ENCODE data around the gene EXOC6. TPM values are rescaled to one million over a fixed set of nuclear protein-coding genes. Genes with fewer than 3 reads are reported as not detected.

EXOC6 gene
- total and polyA plus RNA-seq, 10 of the 15 experiments (the other 5 are each of a cell fraction or from before 2014, with no cell fraction given), result 7.6 to 53.8 (median 13.3) TPM

DNA sequence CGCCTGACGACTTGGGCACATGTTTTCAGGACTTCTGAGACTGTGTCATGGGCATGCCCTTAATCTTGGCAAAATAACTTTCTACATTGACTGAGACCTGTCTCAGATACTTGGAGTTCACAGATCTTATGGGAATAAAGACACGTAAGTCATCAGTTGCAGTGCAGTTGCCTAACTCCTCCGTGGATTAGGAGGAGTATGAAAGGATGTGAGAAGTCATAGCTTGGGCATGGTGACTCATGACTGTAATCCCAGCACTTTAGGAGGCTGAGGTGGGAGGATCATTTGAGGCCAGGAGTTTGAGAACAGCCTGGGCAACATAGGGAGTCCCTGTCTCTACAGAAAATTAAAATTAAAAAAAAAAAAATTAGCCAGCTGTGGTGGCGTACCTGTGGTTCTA is 49.6 kb downstream of the EXOC6 start:
- BruUV-seq (replicated peaks), result no TSS peak
- no peak overlapping the region for H3K27ac ChIP-seq (ENCODE audit: control insufficient read depth, insufficient read depth)
- WGBS (ENCODE audit: insufficient coverage, insufficient replicate concordance, low lambda C conversion rate, missing lambda C conversion rate), result 94% methylated on average over 5 of the region's 5 CpGs

More for the DNA sequence above, 49.6 kb downstream of the EXOC6 start:
- ChIA-PET POLR2A (no interaction called here), CTCF (interaction anchor here (1.2 to 2.0 kb wide), 2 partner anchors 12 to 55 kb away, joined by 3 to 13 read pairs; no protein-coding TSS in a partner anchor), RAD21 (ENCODE audit: unreplicated experiment) (no interaction called here), SMC1A (ENCODE audit: uncharacterized antibody, unreplicated experiment) (no interaction called here)
- H2AFZ ChIP-seq (ENCODE audit: control insufficient read depth, low read depth, low read length), result no peak overlapping the region
- H3K4me3 ChIP-seq, result no peak overlapping the region
- no peaks in the 10 kb centered on the region for H3K36me3 ChIP-seq (ENCODE audit: control insufficient read depth in 2 of 2, insufficient read depth in 2 of 2, low read length in 1 of 2)
- H3K27me3 ChIP-seq (replicated peaks in 1 of 2; ENCODE audit: control insufficient read depth in 2 of 2, insufficient read depth in 2 of 2, low read length in 1 of 2), result no peaks in the 10 kb centered on the region
- no peak overlapping the region for H3K4me2 ChIP-seq (ENCODE audit: control insufficient read depth, insufficient read depth)
- peaks cover 4% of the 10 kb centered on the region; the same call in 1 of the 2 replicates for H3K4me1 ChIP-seq (ENCODE audit: control insufficient read depth, insufficient read depth, low read length)
- no peaks in the 10 kb centered on the region for H3K79me2 ChIP-seq (ENCODE audit: control insufficient read depth, insufficient read depth, low read length)
- DNase-seq (ENCODE audit: low read depth, low spot score) (no peak), ATAC-seq (no peak), FAIRE-seq (no peak)
- in situ Hi-C loops (cut with MboI) (no loop called here), intact Hi-C loops (cut with micrococcal nuclease; ENCODE audit: unreplicated experiment) (no loop called here)
- no peak overlapping the region for H3K9ac ChIP-seq (ENCODE audit: control insufficient read depth, insufficient read depth, low read length)
- no peaks in the 10 kb centered on the region for H4K20me1 ChIP-seq (ENCODE audit: control insufficient read depth, insufficient read depth)
- TF ChIP-seq ESRRA (IDR thresholded peaks at IDR 0.05; ENCODE audit: low read length) (no peak), MXI1 (IDR thresholded peaks at IDR 0.05; ENCODE audit: low read depth, low read length) (no peak), BCL11A (IDR thresholded peaks at IDR 0.05; ENCODE audit: low read depth, low read length) (no peak), NR2F1 (conservative IDR thresholded peaks at IDR 0.05) (no peak), SMC3 (IDR thresholded peaks at IDR 0.05; ENCODE audit: borderline replicate concordance, low read length) (no peak), CREB1 (IDR thresholded peaks at IDR 0.05; ENCODE audit: low read depth) (no peak), KLF5 (IDR thresholded peaks at IDR 0.05; ENCODE audit: partially characterized antibody) (no peak), HCFC1 (IDR thresholded peaks at IDR 0.05; ENCODE audit: low read length) (no peak), JUNB (IDR thresholded peaks at IDR 0.05) (no peak), IRF4 (IDR thresholded peaks at IDR 0.05; ENCODE audit: low read depth, low read length) (no peak), GABPA (IDR thresholded peaks at IDR 0.05; ENCODE audit: low read depth) (no peak), EGR1 (IDR thresholded peaks at IDR 0.05; ENCODE audit: borderline replicate concordance in 1 of 2, low read depth in 2 of 2, low read length in 2 of 2) (no peak)
- TF ChIP-seq, protein P1, sequence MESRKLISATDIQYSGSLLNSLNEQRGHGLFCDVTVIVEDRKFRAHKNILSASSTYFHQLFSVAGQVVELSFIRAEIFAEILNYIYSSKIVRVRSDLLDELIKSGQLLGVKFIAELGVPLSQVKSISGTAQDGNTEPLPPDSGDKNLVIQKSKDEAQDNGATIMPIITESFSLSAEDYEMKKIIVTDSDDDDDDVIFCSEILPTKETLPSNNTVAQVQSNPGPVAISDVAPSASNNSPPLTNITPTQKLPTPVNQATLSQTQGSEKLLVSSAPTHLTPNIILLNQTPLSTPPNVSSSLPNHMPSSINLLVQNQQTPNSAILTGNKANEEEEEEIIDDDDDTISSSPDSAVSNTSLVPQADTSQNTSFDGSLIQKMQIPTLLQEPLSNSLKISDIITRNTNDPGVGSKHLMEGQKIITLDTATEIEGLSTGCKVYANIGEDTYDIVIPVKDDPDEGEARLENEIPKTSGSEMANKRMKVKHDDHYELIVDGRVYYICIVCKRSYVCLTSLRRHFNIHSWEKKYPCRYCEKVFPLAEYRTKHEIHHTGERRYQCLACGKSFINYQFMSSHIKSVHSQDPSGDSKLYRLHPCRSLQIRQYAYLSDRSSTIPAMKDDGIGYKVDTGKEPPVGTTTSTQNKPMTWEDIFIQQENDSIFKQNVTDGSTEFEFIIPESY (IDR thresholded peaks at IDR 0.05), result no peak
- TF ChIP-seq, protein P2, sequence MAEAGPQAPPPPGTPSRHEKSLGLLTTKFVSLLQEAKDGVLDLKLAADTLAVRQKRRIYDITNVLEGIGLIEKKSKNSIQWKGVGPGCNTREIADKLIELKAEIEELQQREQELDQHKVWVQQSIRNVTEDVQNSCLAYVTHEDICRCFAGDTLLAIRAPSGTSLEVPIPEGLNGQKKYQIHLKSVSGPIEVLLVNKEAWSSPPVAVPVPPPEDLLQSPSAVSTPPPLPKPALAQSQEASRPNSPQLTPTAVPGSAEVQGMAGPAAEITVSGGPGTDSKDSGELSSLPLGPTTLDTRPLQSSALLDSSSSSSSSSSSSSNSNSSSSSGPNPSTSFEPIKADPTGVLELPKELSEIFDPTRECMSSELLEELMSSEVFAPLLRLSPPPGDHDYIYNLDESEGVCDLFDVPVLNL (IDR thresholded peaks at IDR 0.05; ENCODE audit: low read depth, low read length), result no peak
- TF ChIP-seq, protein P3, sequence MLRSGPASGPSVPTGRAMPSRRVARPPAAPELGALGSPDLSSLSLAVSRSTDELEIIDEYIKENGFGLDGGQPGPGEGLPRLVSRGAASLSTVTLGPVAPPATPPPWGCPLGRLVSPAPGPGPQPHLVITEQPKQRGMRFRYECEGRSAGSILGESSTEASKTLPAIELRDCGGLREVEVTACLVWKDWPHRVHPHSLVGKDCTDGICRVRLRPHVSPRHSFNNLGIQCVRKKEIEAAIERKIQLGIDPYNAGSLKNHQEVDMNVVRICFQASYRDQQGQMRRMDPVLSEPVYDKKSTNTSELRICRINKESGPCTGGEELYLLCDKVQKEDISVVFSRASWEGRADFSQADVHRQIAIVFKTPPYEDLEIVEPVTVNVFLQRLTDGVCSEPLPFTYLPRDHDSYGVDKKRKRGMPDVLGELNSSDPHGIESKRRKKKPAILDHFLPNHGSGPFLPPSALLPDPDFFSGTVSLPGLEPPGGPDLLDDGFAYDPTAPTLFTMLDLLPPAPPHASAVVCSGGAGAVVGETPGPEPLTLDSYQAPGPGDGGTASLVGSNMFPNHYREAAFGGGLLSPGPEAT (IDR thresholded peaks at IDR 0.05; ENCODE audit: low read depth), result no peak
- no peaks in the 10 kb centered on the region for H3K9me3 ChIP-seq (replicated peaks; ENCODE audit: control insufficient read depth, insufficient read depth, low read length)
